Colonic mucosa (tissue), 4 donors: ENCODE measurements around the gene TMEM108. TPM values are rescaled to one million over a fixed set of nuclear protein-coding genes. Genes with fewer than 3 reads are reported as not detected.

ENCODE experiments used
- DNase-seq: peaks from one replicate; pipeline ENCODE4 v3.0.0-alpha.2; 2020
- H3K27ac ChIP-seq: fragments of 200-600 bp; one replicate; pipeline ENCODE4 v1.8.0; 2021
- H3K27me3 ChIP-seq: fragments of 200-600 bp; one replicate; pipeline ENCODE4 v1.8.0; 2021
- H3K36me3 ChIP-seq: fragments of 200-600 bp; one replicate; pipeline ENCODE4 v1.8.0; 2021
- H3K4me1 ChIP-seq: fragments of 200-600 bp; one replicate; pipeline ENCODE4 v1.8.0; 2021; ENCODE audit warnings: mild to moderate bottlenecking
- H3K4me3 ChIP-seq: fragments of 200-600 bp; one replicate; pipeline ENCODE4 v1.8.0; 2021
- H3K9ac ChIP-seq, 2 donors: one replicate each; pipeline ENCODE4 v1.7.0; 2013; ENCODE audit warnings: control low read depth in 2 of 2, low read depth in 2 of 2, low read length in 2 of 2
- H3K9me3 ChIP-seq: fragments of 200-600 bp; one replicate; pipeline ENCODE4 v1.8.0; 2021
- intact Hi-C: fragments of 100-400 bp; cut with DNase I; formaldehyde crosslinking; loops from one replicate; pipeline ENCODE4 v1.14.1; 2022
- total RNA-seq, 2 donors: library from RNA; stranded (reverse); fragmentation: NEBNext Ultra II Directional in 1 of 2; extraction: Animal tissue kit (Norgen Biotek cat#: 25700) in 1 of 2; gene quantifications; one replicate each; pipeline ENCODE4 v1.2.1, GENCODE V29; 2021
- TF ChIP-seq, protein P1 (sequence below): fragments of 200-600 bp; IDR thresholded peaks from one replicate; pipeline ENCODE4 v1.8.0; 2022; ENCODE audit warnings: antibody characterized with exemption, mild to moderate bottlenecking
- donor health status: healthy.
- donor health status: DM: no; HTN: no; CAD: no.
- donor health status: DM: no; HTN: no; CAD: no.

Gene TMEM108
- total RNA-seq, 2 donors from 2014 or later = 0.20 to 0.82 TPM

DNA sequence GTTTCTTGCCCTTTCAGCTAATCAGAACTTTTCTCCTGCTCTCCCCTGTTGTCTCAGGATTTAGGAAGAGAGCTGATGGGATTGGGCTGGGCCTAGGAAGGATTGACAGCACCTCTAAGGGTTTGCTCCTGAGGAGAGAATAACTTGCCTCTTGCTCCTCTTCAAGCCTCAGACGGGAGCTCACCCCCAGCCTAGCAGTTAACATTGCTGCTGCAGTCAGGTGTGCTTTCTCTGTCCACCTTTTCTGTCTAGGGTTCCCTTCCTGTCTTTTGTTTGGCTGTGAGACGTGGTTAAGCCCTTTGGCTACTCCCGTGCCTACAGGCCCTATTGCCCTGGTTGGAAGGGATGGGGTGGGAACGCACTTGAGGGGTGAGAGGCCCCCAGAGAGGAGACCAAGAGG lies 20.1 kb downstream of the TMEM108 start:
- Histone ChIP-seq H3K4me3 (no peak overlapping the region), H3K36me3 (no peaks in the 10 kb centered on the region), H3K9ac (no peak overlapping the region), H3K4me1 (no peaks in the 10 kb centered on the region), H3K27me3 (no peaks in the 10 kb centered on the region), H3K27ac (no peak overlapping the region), H3K9me3 (no peaks in the 10 kb centered on the region)
- intact Hi-C loops = no loop called here
- DNase-seq = no peak
- TF ChIP-seq, protein P1, sequence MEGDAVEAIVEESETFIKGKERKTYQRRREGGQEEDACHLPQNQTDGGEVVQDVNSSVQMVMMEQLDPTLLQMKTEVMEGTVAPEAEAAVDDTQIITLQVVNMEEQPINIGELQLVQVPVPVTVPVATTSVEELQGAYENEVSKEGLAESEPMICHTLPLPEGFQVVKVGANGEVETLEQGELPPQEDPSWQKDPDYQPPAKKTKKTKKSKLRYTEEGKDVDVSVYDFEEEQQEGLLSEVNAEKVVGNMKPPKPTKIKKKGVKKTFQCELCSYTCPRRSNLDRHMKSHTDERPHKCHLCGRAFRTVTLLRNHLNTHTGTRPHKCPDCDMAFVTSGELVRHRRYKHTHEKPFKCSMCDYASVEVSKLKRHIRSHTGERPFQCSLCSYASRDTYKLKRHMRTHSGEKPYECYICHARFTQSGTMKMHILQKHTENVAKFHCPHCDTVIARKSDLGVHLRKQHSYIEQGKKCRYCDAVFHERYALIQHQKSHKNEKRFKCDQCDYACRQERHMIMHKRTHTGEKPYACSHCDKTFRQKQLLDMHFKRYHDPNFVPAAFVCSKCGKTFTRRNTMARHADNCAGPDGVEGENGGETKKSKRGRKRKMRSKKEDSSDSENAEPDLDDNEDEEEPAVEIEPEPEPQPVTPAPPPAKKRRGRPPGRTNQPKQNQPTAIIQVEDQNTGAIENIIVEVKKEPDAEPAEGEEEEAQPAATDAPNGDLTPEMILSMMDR = no peak

- no peak for DNase-seq
- no peaks in the 10 kb centered on the region for H3K9me3 ChIP-seq
- TF ChIP-seq, protein P1 = no peak
- no peak overlapping the region for H3K27ac ChIP-seq
- H3K9ac ChIP-seq = no peak overlapping the region
- no peaks in the 10 kb centered on the region for H3K4me1 ChIP-seq
- no peaks in the 10 kb centered on the region for H3K36me3 ChIP-seq
- no peak overlapping the region for H3K4me3 ChIP-seq
- intact Hi-C loops = no loop called here
- no peaks in the 10 kb centered on the region for H3K27me3 ChIP-seq
Observed at GRCh38 chr3:133058831-133059230, 20.6 kb downstream of the TMEM108 start.

GRCh38 chr3:133065193-133065961 lies 27.2 kb downstream of the TMEM108 start:
- no peaks in the 10 kb centered on the region for H3K27me3 ChIP-seq
- TF ChIP-seq, protein P1 = no peak
- DNase-seq = no peak
- no peaks in the 10 kb centered on the region for H3K4me1 ChIP-seq
- H3K27ac ChIP-seq = no peak overlapping the region
- no peak overlapping the region for H3K9ac ChIP-seq
- no peaks in the 10 kb centered on the region for H3K9me3 ChIP-seq
- no peak overlapping the region for H3K4me3 ChIP-seq
- no peaks in the 10 kb centered on the region for H3K36me3 ChIP-seq
- intact Hi-C loops = no loop called here

DNA sequence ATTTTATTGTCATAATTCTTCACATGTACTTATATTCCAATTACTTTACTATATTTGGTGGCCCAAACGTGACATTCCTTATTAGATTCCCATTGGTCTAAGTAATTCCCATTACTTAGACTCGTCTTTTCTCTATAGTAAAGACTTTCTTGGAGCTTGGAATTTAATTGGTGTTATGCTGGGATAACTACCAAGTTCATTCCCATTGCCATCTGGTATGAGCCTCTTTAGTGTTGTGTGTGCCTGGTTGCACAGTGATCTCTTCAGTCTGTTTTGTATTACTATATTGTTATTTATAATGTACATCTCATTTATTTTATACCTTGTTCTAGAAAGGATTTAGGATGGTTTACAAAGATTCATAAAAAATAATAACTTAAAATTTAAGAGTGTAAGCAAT lies 27.8 kb downstream of the TMEM108 start:
- Histone ChIP-seq H3K9ac (no peak overlapping the region), H3K4me1 (no peaks in the 10 kb centered on the region), H3K27me3 (no peaks in the 10 kb centered on the region), H3K4me3 (no peak overlapping the region), H3K9me3 (no peaks in the 10 kb centered on the region), H3K27ac (no peak overlapping the region), H3K36me3 (no peaks in the 10 kb centered on the region)
- DNase-seq = no peak
- intact Hi-C loops = no loop called here
- TF ChIP-seq, protein P1 = no peak

- Histone ChIP-seq H3K27ac (no peak overlapping the region), H3K9ac (no peak overlapping the region), H3K36me3 (no peaks in the 10 kb centered on the region), H3K4me3 (no peak overlapping the region), H3K9me3 (no peaks in the 10 kb centered on the region), H3K27me3 (no peaks in the 10 kb centered on the region), H3K4me1 (no peaks in the 10 kb centered on the region)
- intact Hi-C loops = no loop called here
- TF ChIP-seq, protein P1 = no peak
- no peak for DNase-seq
Observed at GRCh38 chr3:133069556-133070286, 31.5 kb downstream of the TMEM108 start.
